ENCODE measurements around the gene GLT8D1. TPM values are rescaled to one million over a fixed set of nuclear protein-coding genes. Genes with fewer than 3 reads are reported as not detected.

GLT8D1 gene
- total RNA-seq, 3 donors from 2014 or later, result 44.5 to 65.7 (median 56.4) TPM

GRCh38 chr3:52710512-52710911 lies 4.9 kb upstream of the GLT8D1 start:
- no peaks in the 10 kb centered on the region for H3K36me3 ChIP-seq

GRCh38 chr3:52707585-52707984 lies 2.0 kb upstream of the GLT8D1 start:
- H3K4me3 ChIP-seq, result peak overlapping the region in 1 of 3 donors; percentile 93
- no peaks in the 10 kb centered on the region for H3K36me3 ChIP-seq
- no peaks in the 10 kb centered on the region for H3K27me3 ChIP-seq
- TF ChIP-seq POLR2A (IDR thresholded peaks at IDR 0.05) (no peak), POLR2AphosphoS5 (IDR thresholded peaks at IDR 0.05) (no peak), CTCF (IDR thresholded peaks at IDR 0.05) (no peak)
- intact Hi-C loops (cut with DNase I; ENCODE audit: low total_unique reads), result loop anchor here (10.0 kb wide), 1 partner anchor 173 kb away; the partner anchor contains the start of genes NT5DC2 and UQCC5
- peak overlapping the region in 1 of 2 donors; percentile 25 for H3K27ac ChIP-seq
- DNase-seq (ENCODE audit: low spot score in 2 of 2), result no peak
- no peaks in the 10 kb centered on the region for H3K9me3 ChIP-seq
- peaks cover 0 to 24% of the 10 kb centered on the region in 2 donors for H3K4me1 ChIP-seq

More at GRCh38 chr3:52710512-52710911, 4.9 kb upstream of the GLT8D1 start:
- no peak for TF ChIP-seq POLR2AphosphoS5 (IDR thresholded peaks at IDR 0.05)
- no peak for TF ChIP-seq CTCF (IDR thresholded peaks at IDR 0.05)
- no peak for TF ChIP-seq POLR2A (IDR thresholded peaks at IDR 0.05)
- H3K4me1 ChIP-seq, result peaks cover 0 to 15% of the 10 kb centered on the region in 2 donors
- no peaks in the 10 kb centered on the region for H3K9me3 ChIP-seq
- no peak for DNase-seq (ENCODE audit: low spot score in 2 of 2)
- H3K27me3 ChIP-seq, result no peaks in the 10 kb centered on the region
- H3K27ac ChIP-seq, result no peak overlapping the region
- intact Hi-C loops (cut with DNase I; ENCODE audit: low total_unique reads), result no loop called here
- no peak overlapping the region for H3K4me3 ChIP-seq

- peaks cover 0 to 24% of the 10 kb centered on the region in 2 donors for H3K4me1 ChIP-seq
- DNase-seq (ENCODE audit: low spot score in 2 of 2), result peak in 1 of 2 donors; percentile 56
- peak overlapping the region; percentile 85 to 97 for H3K27ac ChIP-seq
- H3K9me3 ChIP-seq, result no peaks in the 10 kb centered on the region
- TF ChIP-seq CTCF (IDR thresholded peaks at IDR 0.05) (no peak), POLR2AphosphoS5 (IDR thresholded peaks at IDR 0.05) (peak in 1 of 3 donors; percentile 68), POLR2A (IDR thresholded peaks at IDR 0.05) (no peak)
- peak overlapping the region; percentile 79 to 99 (median 93) for H3K4me3 ChIP-seq
- no peaks in the 10 kb centered on the region for H3K36me3 ChIP-seq
- intact Hi-C loops (cut with DNase I; ENCODE audit: low total_unique reads), result loop anchor here (10.0 kb wide), 1 partner anchor 171 kb away; the partner anchor contains the start of genes NT5DC2 and UQCC5
- H3K27me3 ChIP-seq, result no peaks in the 10 kb centered on the region
These were observed 228 bp downstream of the GLT8D1 start for GRCh38 chr3:52705438-52705687.

- TF ChIP-seq POLR2A (IDR thresholded peaks at IDR 0.05) (no peak), CTCF (IDR thresholded peaks at IDR 0.05) (no peak), POLR2AphosphoS5 (IDR thresholded peaks at IDR 0.05) (no peak)
- H3K4me3 ChIP-seq, result peak overlapping the region; percentile 79 to 99 (median 93)
- peaks cover 0 to 24% of the 10 kb centered on the region in 2 donors for H3K4me1 ChIP-seq
- H3K27me3 ChIP-seq, result no peaks in the 10 kb centered on the region
- no peaks in the 10 kb centered on the region for H3K9me3 ChIP-seq
- intact Hi-C loops (cut with DNase I; ENCODE audit: low total_unique reads), result loop anchor here (10.0 kb wide), 1 partner anchor 170 kb away; the partner anchor contains the start of genes NT5DC2 and UQCC5
- DNase-seq (ENCODE audit: low spot score in 2 of 2), result no peak
- no peaks in the 10 kb centered on the region for H3K36me3 ChIP-seq
- H3K27ac ChIP-seq, result peak overlapping the region; percentile 85 to 97
These were observed 767 bp downstream of the GLT8D1 start for GRCh38 chr3:52704611-52705437.

- intact Hi-C loops (cut with DNase I; ENCODE audit: low total_unique reads), result loop anchor here (10.0 kb wide), 1 partner anchor 169 kb away; the partner anchor contains the start of genes NT5DC2 and UQCC5
- Histone ChIP-seq H3K4me3 (no peak overlapping the region), H3K27ac (peak overlapping the region; percentile 22 to 67), H3K36me3 (no peaks in the 10 kb centered on the region), H3K27me3 (no peaks in the 10 kb centered on the region), H3K4me1 (peaks cover 0 to 24% of the 10 kb centered on the region in 2 donors), H3K9me3 (no peaks in the 10 kb centered on the region)
- TF ChIP-seq CTCF (IDR thresholded peaks at IDR 0.05) (no peak), POLR2AphosphoS5 (IDR thresholded peaks at IDR 0.05) (no peak), POLR2A (IDR thresholded peaks at IDR 0.05) (no peak)
- DNase-seq (ENCODE audit: low spot score in 2 of 2), result no peak
These were observed 2.2 kb downstream of the GLT8D1 start for GRCh38 chr3:52703341-52703740.
